ENCODE results near the gene DCX.

Gene DCX

DNA sequence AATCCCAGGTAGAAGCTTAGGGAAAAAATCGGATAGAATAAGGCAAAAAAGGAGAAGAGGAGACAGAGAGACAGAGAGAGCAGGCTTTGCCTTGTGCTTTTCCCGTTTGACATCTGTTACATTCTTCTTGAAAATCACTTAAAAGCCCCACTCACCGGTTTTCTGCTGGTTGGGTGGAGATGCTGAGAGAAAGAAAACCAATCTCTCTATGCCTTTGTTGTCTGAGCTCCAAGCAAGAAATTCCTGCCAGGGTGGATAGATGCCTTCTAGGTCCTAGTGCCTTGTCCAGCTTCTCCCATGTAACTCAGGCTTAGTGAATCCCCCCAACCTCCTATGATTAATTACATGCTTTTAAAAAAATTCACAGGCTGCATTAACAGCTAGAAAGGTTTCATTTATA lies at the start of gene DCX:
Gene DCX (minus strand): TSS at position 210 of the 400 bp plus-strand sequence. CDS start 1,794 bp downstream, outside the sequence.
- no peak for DNase-seq

- DNase-seq, result no peak
Observed at GRCh38 chrX:111460607-111461006, 48.6 kb upstream of the DCX start.

DNA sequence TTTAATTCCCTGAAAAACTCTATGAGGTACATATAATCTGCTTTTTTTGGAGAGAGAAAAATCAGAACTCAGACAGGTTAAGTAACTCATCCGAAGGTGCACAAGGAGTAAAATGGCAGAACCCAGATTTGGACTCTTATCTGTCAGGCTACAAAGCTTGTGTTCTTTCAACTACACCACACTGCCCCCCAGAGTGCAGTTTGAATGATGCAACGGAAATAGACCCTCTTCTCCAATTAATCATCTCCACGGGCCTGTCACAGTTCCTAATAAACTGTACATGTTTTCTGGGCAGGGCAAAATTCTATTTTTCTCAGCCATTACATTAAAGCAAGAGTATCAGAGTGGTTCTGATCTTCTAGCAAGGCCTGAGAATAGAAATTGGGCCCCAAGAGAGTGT lies 35.3 kb upstream of the DCX start:
- no peak for DNase-seq

DNA sequence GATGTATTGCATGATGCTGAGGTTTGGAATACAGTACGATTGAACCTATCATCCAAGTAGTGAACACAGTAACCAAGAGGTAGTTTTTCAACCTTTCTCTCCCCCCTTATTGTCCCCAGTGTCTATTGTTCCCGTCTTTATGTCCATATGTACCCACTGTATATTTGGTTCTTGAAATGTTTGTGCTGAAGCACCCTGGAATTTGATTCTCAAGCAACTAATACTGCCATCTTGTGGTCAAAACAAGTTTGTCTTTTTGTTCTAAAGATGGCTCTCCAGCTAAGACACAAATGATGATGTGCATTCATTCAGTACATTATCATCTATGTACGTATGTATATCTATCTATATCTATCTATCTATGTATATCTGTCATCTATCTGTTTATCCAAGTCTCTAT lies 33.5 kb upstream of the DCX start:
- DNase-seq, result peak; percentile 56

- no peak for DNase-seq
Observed at GRCh38 chrX:111444881-111445280, 32.9 kb upstream of the DCX start.

- no peak for DNase-seq
Observed at GRCh38 chrX:111443946-111444345, 32.0 kb upstream of the DCX start.

- no peak for DNase-seq
Observed at GRCh38 chrX:111442791-111443190, 30.8 kb upstream of the DCX start.

DNA sequence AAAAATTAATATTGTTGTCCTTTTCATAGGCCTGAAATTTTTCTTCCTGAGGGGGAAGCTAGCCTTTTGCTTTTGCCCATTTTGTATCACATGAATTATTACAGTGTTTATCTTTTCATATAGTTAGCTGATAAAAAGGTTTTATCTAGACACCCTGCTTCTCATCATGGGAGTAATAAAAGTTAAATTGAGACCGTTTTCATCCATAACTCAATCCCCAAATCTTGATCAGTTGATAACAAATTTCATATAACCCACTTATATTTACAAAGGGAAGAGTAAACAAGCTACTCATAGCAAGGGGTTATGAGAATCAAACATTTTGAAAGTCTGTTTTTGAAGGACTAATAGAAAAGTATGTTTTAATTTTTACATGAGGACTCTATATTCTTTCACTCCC lies 23.5 kb upstream of the DCX start:
- no peak for DNase-seq

GRCh38 chrX:111431001-111431400 lies 19.0 kb upstream of the DCX start:
- DNase-seq, result no peak

GRCh38 chrX:111411557-111411956 lies 435 bp downstream of the DCX start:
- no peak for DNase-seq

DNA sequence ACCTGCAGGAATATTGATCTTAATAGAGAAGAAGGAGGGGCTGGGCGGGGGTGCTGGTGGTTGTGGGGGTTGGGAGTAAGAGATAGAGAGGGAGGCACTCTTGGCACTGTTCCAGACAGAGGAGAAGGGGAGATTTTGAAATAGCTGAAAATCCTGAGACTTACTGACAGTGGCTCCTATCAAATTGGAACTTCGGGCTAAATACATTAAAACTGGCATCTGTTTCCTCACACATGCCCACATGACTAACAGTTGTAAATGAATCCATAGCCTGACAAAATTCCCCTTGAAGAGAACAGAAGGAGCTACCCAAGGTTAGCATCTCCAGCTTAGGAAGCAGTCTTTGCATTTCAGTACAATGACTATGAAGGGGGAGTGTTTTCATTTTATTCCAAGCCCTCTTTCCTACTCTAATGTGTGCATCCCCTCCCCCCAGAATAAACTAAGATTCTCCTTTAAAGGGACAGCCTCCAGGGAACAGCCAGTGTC lies 1.4 kb downstream of the DCX start:
- DNase-seq, result no peak

GRCh38 chrX:111409326-111409725 lies 2.7 kb downstream of the DCX start:
- DNase-seq, result no peak

DNA sequence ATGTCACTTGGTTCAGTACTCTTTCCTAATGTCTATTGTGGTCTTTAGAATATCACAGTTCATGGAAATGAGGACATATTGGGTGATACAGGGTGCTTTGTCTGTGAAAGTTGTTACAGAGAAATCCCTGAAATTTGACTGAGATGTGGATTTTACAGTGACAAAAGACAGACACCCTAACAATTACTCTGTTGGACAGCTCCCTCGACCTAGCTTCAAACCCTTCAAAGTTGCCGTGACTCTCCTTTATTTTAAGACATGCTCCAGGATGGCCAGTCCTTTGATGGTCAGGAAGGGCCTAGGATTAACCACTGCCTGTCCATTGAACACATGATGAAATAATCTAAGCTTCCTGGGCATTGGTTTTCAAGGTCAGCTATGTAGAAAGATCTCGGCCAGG lies 4.0 kb downstream of the DCX start:
- no peak for DNase-seq

GRCh38 chrX:111402344-111402743 lies 9.6 kb downstream of the DCX start:
- no peak for DNase-seq

GRCh38 chrX:111395149-111395548 lies 16.8 kb downstream of the DCX start:
- DNase-seq, result no peak

DNA sequence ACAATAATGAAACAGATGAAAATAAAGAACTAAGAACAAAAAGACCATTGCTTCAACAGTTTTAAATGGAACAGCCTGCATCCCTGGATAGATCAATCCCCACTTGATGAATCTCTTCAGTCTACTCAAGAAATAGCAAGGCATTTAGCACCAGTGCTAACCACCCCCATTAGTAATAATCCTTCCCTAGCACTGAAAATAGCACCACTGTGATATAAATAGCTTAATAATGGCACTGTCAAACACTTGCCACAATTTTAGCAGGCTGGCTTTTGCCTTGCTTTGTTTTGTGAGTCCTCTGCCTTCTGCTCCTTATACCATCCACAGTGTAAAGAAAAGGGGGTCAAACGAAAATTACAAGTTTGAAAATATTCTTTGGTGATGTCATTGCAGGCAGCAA lies 17.4 kb downstream of the DCX start:
- DNase-seq, result no peak

DNA sequence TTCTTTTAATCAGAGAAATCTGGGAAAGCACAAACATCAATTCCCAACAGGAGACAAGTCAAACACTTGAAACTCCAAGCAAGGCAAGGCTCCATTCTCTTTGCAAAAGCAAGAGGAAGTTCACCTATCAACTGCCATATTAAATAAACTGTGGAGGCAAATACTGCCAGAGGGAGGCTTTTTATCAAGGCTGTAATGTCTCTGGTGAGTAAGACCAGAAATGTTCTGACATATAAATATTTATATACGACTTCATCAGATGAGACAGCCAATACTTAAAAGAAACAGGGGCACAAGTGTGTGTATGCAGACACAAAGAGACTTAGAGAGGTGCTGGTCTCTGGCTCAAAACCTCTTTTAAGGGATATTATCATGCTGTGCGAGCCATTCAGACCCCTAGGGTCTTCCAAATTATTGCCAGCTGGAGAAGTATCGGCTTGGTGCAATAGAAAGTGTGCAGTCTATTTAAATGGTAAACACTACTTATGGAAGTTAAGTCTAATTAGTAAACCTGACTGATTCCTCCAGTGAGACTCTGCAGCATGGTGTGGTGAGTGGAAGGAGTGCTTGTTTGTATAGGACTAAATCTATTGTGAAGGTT lies 24.4 kb downstream of the DCX start:
- no peak for DNase-seq

DNA sequence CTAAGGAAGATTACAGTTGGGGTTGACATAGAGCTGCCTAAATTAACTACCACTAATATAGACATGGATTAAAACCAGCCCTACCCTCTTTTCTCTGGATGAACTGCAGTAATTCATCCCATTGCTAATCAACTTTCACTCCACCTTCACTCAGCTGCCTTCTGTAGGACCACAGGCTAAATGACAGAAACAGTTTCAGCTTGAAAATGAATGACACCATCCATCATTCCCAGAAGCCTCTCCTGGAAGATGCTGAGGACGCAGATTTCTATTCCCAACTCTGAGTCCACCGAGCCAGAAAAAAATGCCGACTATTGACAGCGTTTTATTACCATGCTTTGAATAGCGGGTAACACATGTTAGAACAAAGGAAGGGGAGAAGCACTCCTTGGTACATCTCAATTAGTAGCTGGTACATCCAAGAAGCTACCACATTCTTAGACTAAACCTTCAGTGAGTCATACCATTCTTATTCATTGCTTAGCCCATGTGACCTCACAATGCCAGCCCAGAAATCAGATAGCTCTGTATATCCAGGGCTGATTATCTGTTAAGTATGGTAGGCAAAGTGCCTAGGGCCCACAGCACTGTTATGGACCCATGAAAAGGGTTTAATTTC lies 25.3 kb downstream of the DCX start:
- DNase-seq, result no peak

DNA sequence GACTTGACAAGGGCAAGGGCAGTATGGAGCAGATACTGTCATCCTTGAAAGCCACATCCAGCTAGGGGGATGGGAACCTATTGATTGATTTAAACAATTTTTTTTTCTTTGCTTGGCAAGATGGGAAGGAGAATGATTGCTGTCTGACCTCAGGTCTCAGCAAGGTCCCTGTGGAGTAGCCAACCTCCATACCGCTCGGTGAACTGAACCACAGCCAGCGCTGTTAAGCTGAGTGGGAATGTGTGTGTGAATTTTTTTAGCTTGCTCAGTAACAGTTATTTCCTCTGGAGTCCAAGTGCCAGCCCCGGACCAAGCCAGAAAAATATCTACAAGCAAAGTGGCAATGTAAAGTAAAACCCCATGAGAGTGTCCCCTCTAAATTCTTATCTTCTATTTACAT lies 25.9 kb downstream of the DCX start:
- no peak for DNase-seq

GRCh38 chrX:111382277-111382676 lies 29.7 kb downstream of the DCX start:
- no peak for DNase-seq

GRCh38 chrX:111376897-111377578 lies 35.0 kb downstream of the DCX start:
- DNase-seq, result no peak

GRCh38 chrX:111376486-111376885 lies 35.5 kb downstream of the DCX start:
- no peak for DNase-seq

GRCh38 chrX:111375747-111376146 lies 36.2 kb downstream of the DCX start:
- no peak for DNase-seq

- no peak for DNase-seq
Observed at GRCh38 chrX:111372086-111372485, 39.9 kb downstream of the DCX start.

Data from midbrain (tissue), 1 donor.